Measurements from ENCODE around the gene RPUSD4.

RPUSD4 gene

GRCh38 chr11:126225295-126225665, 13.8 kb upstream of the RPUSD4 start:
- no peak for DNase-seq (ENCODE audit: low spot score)
- Mint-ChIP-seq H3K27me3 (ENCODE audit: low read depth) (no peaks in the 10 kb centered on the region), H3K27ac (no peak overlapping the region), H3K4me3 (no peak overlapping the region), H3K9me3 (no peaks in the 10 kb centered on the region), H3K36me3 (ENCODE audit: low read depth) (peaks cover 3% of the 10 kb centered on the region), H3K4me1 (ENCODE audit: low read depth) (no peaks in the 10 kb centered on the region)

- H3K4me3 Mint-ChIP-seq, result no peak overlapping the region
- H3K9me3 Mint-ChIP-seq, result no peaks in the 10 kb centered on the region
- DNase-seq (ENCODE audit: low spot score), result no peak
- H3K27me3 Mint-ChIP-seq (ENCODE audit: low read depth), result no peaks in the 10 kb centered on the region
- peaks cover 3% of the 10 kb centered on the region for H3K36me3 Mint-ChIP-seq (ENCODE audit: low read depth)
- H3K27ac Mint-ChIP-seq, result no peak overlapping the region
- H3K4me1 Mint-ChIP-seq (ENCODE audit: low read depth), result no peaks in the 10 kb centered on the region
Observed at GRCh38 chr11:126224647-126225294, 13.3 kb upstream of the RPUSD4 start.

- Mint-ChIP-seq H3K36me3 (ENCODE audit: low read depth) (no peaks in the 10 kb centered on the region), H3K27me3 (ENCODE audit: low read depth) (no peaks in the 10 kb centered on the region), H3K9me3 (no peaks in the 10 kb centered on the region), H3K4me3 (no peak overlapping the region), H3K27ac (no peak overlapping the region), H3K4me1 (ENCODE audit: low read depth) (peaks cover 3% of the 10 kb centered on the region)
- DNase-seq (ENCODE audit: low spot score), result no peak
Observed at GRCh38 chr11:126219547-126219946, 8.1 kb upstream of the RPUSD4 start.

GRCh38 chr11:126217491-126217890, 6.0 kb upstream of the RPUSD4 start:
- H3K4me3 Mint-ChIP-seq, result no peak overlapping the region
- H3K4me1 Mint-ChIP-seq (ENCODE audit: low read depth), result peaks cover 11% of the 10 kb centered on the region
- H3K36me3 Mint-ChIP-seq (ENCODE audit: low read depth), result no peaks in the 10 kb centered on the region
- H3K9me3 Mint-ChIP-seq, result no peaks in the 10 kb centered on the region
- no peak for DNase-seq (ENCODE audit: low spot score)
- H3K27me3 Mint-ChIP-seq (ENCODE audit: low read depth), result no peaks in the 10 kb centered on the region
- H3K27ac Mint-ChIP-seq, result no peak overlapping the region

- Mint-ChIP-seq H3K27me3 (ENCODE audit: low read depth) (no peaks in the 10 kb centered on the region), H3K4me3 (no peak overlapping the region), H3K36me3 (ENCODE audit: low read depth) (no peaks in the 10 kb centered on the region), H3K9me3 (no peaks in the 10 kb centered on the region), H3K27ac (no peak overlapping the region), H3K4me1 (ENCODE audit: low read depth) (peaks cover 17% of the 10 kb centered on the region)
- no peak for DNase-seq (ENCODE audit: low spot score)
Observed at GRCh38 chr11:126216526-126217305, 5.3 kb upstream of the RPUSD4 start.

- DNase-seq (ENCODE audit: low spot score), result no peak
- Mint-ChIP-seq H3K9me3 (no peaks in the 10 kb centered on the region), H3K4me1 (ENCODE audit: low read depth) (peaks cover 25% of the 10 kb centered on the region), H3K27me3 (ENCODE audit: low read depth) (no peaks in the 10 kb centered on the region), H3K36me3 (ENCODE audit: low read depth) (peaks cover 10% of the 10 kb centered on the region), H3K27ac (no peak overlapping the region), H3K4me3 (no peak overlapping the region)
Observed at GRCh38 chr11:126214841-126215240, 3.4 kb upstream of the RPUSD4 start.

- Mint-ChIP-seq H3K36me3 (ENCODE audit: low read depth) (peaks cover 12% of the 10 kb centered on the region), H3K4me1 (ENCODE audit: low read depth) (peaks cover 25% of the 10 kb centered on the region)
Observed at GRCh38 chr11:126214441-126214840, 3.0 kb upstream of the RPUSD4 start.

GRCh38 chr11:126212089-126212660, 725 bp upstream of the RPUSD4 start:
- peak overlapping the region; percentile 99 for H3K4me3 Mint-ChIP-seq
- H3K27me3 Mint-ChIP-seq (ENCODE audit: low read depth), result no peaks in the 10 kb centered on the region
- H3K36me3 Mint-ChIP-seq (ENCODE audit: low read depth), result peaks cover 20% of the 10 kb centered on the region
- DNase-seq (ENCODE audit: low spot score), result no peak
- peaks cover 22% of the 10 kb centered on the region for H3K4me1 Mint-ChIP-seq (ENCODE audit: low read depth)
- no peaks in the 10 kb centered on the region for H3K9me3 Mint-ChIP-seq
- H3K27ac Mint-ChIP-seq, result peak overlapping the region; percentile 73

More at GRCh38 chr11:126214441-126214840, 3.0 kb upstream of the RPUSD4 start:
- Mint-ChIP-seq H3K27ac (no peak overlapping the region), H3K27me3 (ENCODE audit: low read depth) (no peaks in the 10 kb centered on the region), H3K4me3 (no peak overlapping the region), H3K9me3 (no peaks in the 10 kb centered on the region)
- no peak for DNase-seq (ENCODE audit: low spot score)

GRCh38 chr11:126210871-126211235, 597 bp downstream of the RPUSD4 start:
- Mint-ChIP-seq H3K9me3 (no peaks in the 10 kb centered on the region), H3K27ac (peak overlapping the region; percentile 94), H3K4me1 (ENCODE audit: low read depth) (peaks cover 22% of the 10 kb centered on the region), H3K27me3 (ENCODE audit: low read depth) (no peaks in the 10 kb centered on the region), H3K4me3 (peak overlapping the region; percentile 99), H3K36me3 (ENCODE audit: low read depth) (peaks cover 25% of the 10 kb centered on the region)
- DNase-seq (ENCODE audit: low spot score), result no peak

- peaks cover 38% of the 10 kb centered on the region for H3K36me3 Mint-ChIP-seq (ENCODE audit: low read depth)
- no peaks in the 10 kb centered on the region for H3K9me3 Mint-ChIP-seq
- H3K4me1 Mint-ChIP-seq (ENCODE audit: low read depth), result peaks cover 19% of the 10 kb centered on the region
- DNase-seq (ENCODE audit: low spot score), result no peak
- H3K27me3 Mint-ChIP-seq (ENCODE audit: low read depth), result no peaks in the 10 kb centered on the region
- H3K27ac Mint-ChIP-seq, result no peak overlapping the region
- H3K4me3 Mint-ChIP-seq, result no peak overlapping the region
Observed at GRCh38 chr11:126207896-126208295, 3.6 kb downstream of the RPUSD4 start.

- Mint-ChIP-seq H3K36me3 (ENCODE audit: low read depth) (peaks cover 45% of the 10 kb centered on the region), H3K4me3 (no peak overlapping the region), H3K27me3 (ENCODE audit: low read depth) (no peaks in the 10 kb centered on the region), H3K9me3 (no peaks in the 10 kb centered on the region), H3K27ac (no peak overlapping the region), H3K4me1 (ENCODE audit: low read depth) (peaks cover 2% of the 10 kb centered on the region)
- no peak for DNase-seq (ENCODE audit: low spot score)
Observed at GRCh38 chr11:126205359-126205758, 6.1 kb downstream of the RPUSD4 start.

GRCh38 chr11:126202646-126203359, 8.6 kb downstream of the RPUSD4 start:
- Mint-ChIP-seq H3K4me3 (no peak overlapping the region), H3K9me3 (no peaks in the 10 kb centered on the region), H3K27me3 (ENCODE audit: low read depth) (no peaks in the 10 kb centered on the region), H3K27ac (no peak overlapping the region), H3K36me3 (ENCODE audit: low read depth) (peaks cover 41% of the 10 kb centered on the region), H3K4me1 (ENCODE audit: low read depth) (no peaks in the 10 kb centered on the region)
- DNase-seq (ENCODE audit: low spot score), result no peak

- no peaks in the 10 kb centered on the region for H3K4me1 Mint-ChIP-seq (ENCODE audit: low read depth)
- no peak overlapping the region for H3K27ac Mint-ChIP-seq
- no peak for DNase-seq (ENCODE audit: low spot score)
- H3K36me3 Mint-ChIP-seq (ENCODE audit: low read depth), result peaks cover 51% of the 10 kb centered on the region
- H3K4me3 Mint-ChIP-seq, result no peak overlapping the region
- H3K9me3 Mint-ChIP-seq, result no peaks in the 10 kb centered on the region
- H3K27me3 Mint-ChIP-seq (ENCODE audit: low read depth), result no peaks in the 10 kb centered on the region
Observed at GRCh38 chr11:126198648-126199047, 12.8 kb downstream of the RPUSD4 start.
